Mesodermal cell (in vitro differentiated cells): ENCODE data around the gene RUVBL2.

Experiments
- H3K27ac ChIP-seq: 2 replicates; pipeline ENCODE4 v1.7.0; 2013; ENCODE audit warnings: mild to moderate bottlenecking, low read depth, low read length, moderate library complexity; ENCODE audit not compliant: severe bottlenecking
- H3K36me3 ChIP-seq: 2 replicates; pipeline ENCODE4 v1.7.1; 2013; ENCODE audit warnings: mild to moderate bottlenecking, low read length, moderate library complexity; ENCODE audit not compliant: control insufficient read depth, insufficient read depth
- H3K4me1 ChIP-seq: one replicate; pipeline ENCODE4 v1.7.1; 2013; ENCODE audit warnings: mild to moderate bottlenecking, low read length; ENCODE audit not compliant: insufficient read depth, control insufficient read depth, poor library complexity, severe bottlenecking
- H3K4me3 ChIP-seq: 2 replicates; pipeline ENCODE4 v1.7.0; 2013; ENCODE audit warnings: low read length, control low read depth, mild to moderate bottlenecking; ENCODE audit not compliant: insufficient read depth, poor library complexity, severe bottlenecking; ENCODE audit errors: extremely low read depth
- H3K9me3 ChIP-seq: 2 replicates; pipeline ENCODE4 v1.7.1; 2013; ENCODE audit warnings: mild to moderate bottlenecking, low read length, moderate library complexity; ENCODE audit not compliant: control insufficient read depth
- WGBS, 2 experiments: methylation state at CpG; one replicate each; pipeline ENCODE4 v1.1.5; 2013; ENCODE audit warnings: missing lambda C conversion rate in 2 of 2; ENCODE audit not compliant: insufficient coverage in 2 of 2; 5-methylcytosine and 5-hydroxymethylcytosine counted together

RUVBL2 gene

GRCh38 chr19:48955308-48955958 lies 38.3 kb upstream of the RUVBL2 start:
- peaks cover 41% of the 10 kb centered on the region for H3K36me3 ChIP-seq
- 66 to 67% methylated on average over 14 to 15 of the region's 16 CpGs for WGBS, 2 experiments
- H3K4me1 ChIP-seq = peaks cover 11% of the 10 kb centered on the region
- H3K4me3 ChIP-seq = peak overlapping the region; percentile 74
- peak overlapping the region; percentile 98 for H3K27ac ChIP-seq
- H3K9me3 ChIP-seq = no peaks in the 10 kb centered on the region

- Histone ChIP-seq H3K27ac (no peak overlapping the region), H3K4me3 (no peak overlapping the region), H3K9me3 (no peaks in the 10 kb centered on the region), H3K36me3 (peaks cover 52% of the 10 kb centered on the region), H3K4me1 (peaks cover 18% of the 10 kb centered on the region)
- 90 to 91% methylated on average over 7 to 8 of the region's 8 CpGs for WGBS, 2 experiments
Observed at GRCh38 chr19:48958006-48958405, 35.7 kb upstream of the RUVBL2 start.

DNA sequence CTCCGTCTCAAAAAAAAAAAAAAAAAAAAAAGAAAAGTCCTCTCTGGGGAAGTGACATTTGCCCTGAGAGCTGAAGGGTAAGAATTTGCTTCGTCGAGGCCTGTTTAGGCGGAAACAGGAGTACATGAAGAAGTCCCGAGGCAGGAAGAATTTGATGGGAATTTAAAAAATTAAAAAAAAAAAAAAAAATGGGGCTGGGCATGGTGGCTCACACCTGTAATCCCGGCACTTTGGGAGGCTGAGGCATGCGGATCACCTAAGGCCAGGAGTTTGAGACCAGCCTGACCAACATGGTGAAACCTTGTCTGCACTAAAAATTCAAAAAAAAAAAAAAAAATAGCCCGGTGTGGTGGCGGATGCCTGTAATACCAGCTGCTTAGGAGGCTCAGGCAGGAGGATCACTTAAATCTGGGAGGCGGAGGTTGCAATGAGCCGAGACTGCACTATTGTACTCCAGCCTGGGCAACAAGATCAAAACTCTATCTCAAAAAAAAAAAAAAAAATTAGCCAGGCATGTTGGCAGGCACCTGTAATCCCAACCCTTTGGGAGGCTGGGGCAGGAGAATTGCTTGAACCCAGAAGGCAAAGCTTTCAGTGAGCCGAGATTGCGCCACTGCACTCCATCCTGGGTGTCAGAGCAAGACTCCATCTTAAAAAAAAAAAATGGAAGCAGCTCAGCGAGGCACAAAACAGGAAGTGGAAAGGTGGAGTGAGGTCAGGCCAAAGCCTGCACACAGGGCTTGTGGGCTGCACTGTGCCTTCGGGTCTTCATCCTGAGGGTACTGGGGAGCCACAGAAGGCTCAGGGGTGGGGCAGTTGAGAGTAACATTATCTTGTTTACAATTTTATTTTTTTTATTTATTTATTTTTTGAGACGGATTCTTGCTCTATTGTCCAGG lies 34.1 kb upstream of the RUVBL2 start:
- H3K4me3 ChIP-seq = no peak overlapping the region
- H3K27ac ChIP-seq = no peak overlapping the region
- H3K9me3 ChIP-seq = no peaks in the 10 kb centered on the region
- H3K36me3 ChIP-seq = peaks cover 52% of the 10 kb centered on the region
- peaks cover 34% of the 10 kb centered on the region for H3K4me1 ChIP-seq
- 78 to 89% methylated on average over 7 to 13 of the region's 16 CpGs for WGBS, 2 experiments

DNA sequence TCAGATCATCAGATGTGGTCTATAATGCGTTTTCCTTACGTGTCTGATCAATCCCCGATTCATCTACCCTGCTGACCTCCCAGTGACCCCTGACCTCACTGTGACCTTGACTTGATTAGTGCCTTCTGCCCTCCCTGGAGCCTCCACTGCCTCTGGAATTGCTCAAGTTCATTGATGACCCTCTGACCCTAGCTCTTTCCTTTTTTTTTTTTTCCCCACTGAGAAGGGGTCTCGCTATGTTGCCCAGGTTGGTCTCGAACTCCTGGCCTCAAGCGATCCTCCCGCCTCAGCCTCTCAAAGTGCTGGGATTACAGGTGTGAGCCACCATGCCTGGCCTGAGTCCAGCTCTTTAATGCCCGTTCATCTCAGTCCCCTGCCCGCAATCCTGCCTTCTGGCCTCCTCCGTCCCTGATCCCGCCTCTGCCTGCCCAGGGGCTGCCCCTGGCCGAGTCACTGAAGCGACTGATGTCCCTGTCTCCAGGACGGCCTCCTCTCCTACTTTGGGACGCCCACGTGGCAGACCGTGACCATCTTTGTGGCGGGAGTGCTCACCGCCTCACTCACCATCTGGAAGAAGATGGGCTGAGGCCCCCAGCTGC lies 32.5 kb upstream of the RUVBL2 start:
- WGBS, 2 experiments = 93% methylated on average over 17 of the region's 19 CpGs

DNA sequence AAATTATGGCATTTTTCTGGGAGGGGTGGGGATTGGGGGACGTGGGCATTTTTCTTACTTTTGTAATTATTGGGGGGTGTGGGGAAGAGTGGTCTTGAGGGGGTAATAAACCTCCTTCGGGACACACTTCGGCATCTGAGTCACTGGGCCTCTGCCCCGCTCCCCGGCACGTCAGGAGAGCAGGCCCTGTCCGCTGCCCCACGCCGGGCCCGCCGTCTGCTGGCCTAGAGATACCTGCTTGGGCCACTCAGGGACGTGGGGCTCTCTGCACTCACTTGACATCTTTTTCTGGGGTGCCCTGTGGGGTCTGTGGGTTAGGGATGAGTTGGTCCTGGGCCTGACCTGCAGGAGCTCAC lies 32.0 kb upstream of the RUVBL2 start:
- H3K9me3 ChIP-seq = no peaks in the 10 kb centered on the region
- H3K4me3 ChIP-seq = no peak overlapping the region
- H3K4me1 ChIP-seq = peaks cover 25% of the 10 kb centered on the region
- H3K36me3 ChIP-seq = peaks cover 53% of the 10 kb centered on the region
- H3K27ac ChIP-seq = peak overlapping the region; percentile 97
- WGBS, 2 experiments = 79 to 85% methylated on average over 6 to 11 of the region's 12 CpGs

More for the DNA sequence above, 32.5 kb upstream of the RUVBL2 start:
- H3K9me3 ChIP-seq = no peaks in the 10 kb centered on the region
- peak overlapping the region; percentile 8 for H3K27ac ChIP-seq
- H3K4me3 ChIP-seq = no peak overlapping the region
- H3K4me1 ChIP-seq = peaks cover 27% of the 10 kb centered on the region
- H3K36me3 ChIP-seq = peaks cover 52% of the 10 kb centered on the region

DNA sequence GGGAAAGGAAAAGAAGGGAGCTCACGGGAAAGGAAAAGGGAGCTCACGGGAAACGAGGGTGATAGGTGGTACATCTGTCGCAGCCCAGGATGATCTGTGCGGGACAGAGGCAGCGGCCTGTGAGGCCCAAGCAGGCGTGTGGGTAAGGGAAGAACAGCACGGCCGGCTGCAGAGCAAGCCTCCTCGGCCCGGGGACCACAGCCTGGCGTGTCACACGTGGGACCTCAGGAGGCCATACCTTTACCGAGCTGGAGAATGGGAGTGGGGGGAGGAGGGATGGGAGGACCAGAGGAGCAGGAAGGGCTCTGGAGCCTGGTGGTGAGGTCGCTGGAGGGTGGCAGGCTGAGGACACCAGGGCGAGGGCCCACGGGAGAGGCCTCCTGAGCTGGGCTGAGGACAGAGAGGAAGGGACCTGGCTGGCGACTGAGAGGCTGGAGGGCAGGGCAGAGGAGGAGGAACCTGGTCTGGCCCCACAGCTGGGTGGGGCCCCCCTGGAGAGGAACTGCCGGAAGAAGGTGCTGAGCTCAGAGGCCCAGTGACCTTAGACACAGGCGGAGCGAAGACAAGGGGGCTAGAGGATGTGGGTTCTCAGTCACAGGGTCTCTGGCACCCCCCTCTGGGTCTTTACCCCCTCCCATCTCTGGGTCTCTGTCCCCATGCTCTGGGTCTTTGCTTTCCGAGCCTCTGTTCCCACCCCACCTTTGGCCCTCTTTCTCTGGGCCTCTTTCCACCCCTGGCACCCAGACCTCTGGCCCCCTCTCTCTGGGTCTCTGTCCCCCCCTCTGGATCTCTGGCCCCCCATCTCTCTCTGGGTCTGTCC lies 31.4 kb upstream of the RUVBL2 start:
- H3K9me3 ChIP-seq = no peaks in the 10 kb centered on the region
- H3K36me3 ChIP-seq = peaks cover 53% of the 10 kb centered on the region
- H3K4me3 ChIP-seq = no peak overlapping the region
- peaks cover 25% of the 10 kb centered on the region for H3K4me1 ChIP-seq
- WGBS, 2 experiments = 74 to 76% methylated on average over 19 to 22 of the region's 22 CpGs
- peak overlapping the region; percentile 97 for H3K27ac ChIP-seq

GRCh38 chr19:48962849-48963165 lies 30.9 kb upstream of the RUVBL2 start:
- peak overlapping the region; percentile 97 for H3K27ac ChIP-seq
- WGBS, 2 experiments = 50% methylated on average over 2 of the region's 7 CpGs; no CpG with 5 or more reads in 1 of the 2 experiments
- peaks cover 51% of the 10 kb centered on the region for H3K36me3 ChIP-seq
- no peak overlapping the region for H3K4me3 ChIP-seq
- peaks cover 25% of the 10 kb centered on the region for H3K4me1 ChIP-seq
- H3K9me3 ChIP-seq = no peaks in the 10 kb centered on the region

DNA sequence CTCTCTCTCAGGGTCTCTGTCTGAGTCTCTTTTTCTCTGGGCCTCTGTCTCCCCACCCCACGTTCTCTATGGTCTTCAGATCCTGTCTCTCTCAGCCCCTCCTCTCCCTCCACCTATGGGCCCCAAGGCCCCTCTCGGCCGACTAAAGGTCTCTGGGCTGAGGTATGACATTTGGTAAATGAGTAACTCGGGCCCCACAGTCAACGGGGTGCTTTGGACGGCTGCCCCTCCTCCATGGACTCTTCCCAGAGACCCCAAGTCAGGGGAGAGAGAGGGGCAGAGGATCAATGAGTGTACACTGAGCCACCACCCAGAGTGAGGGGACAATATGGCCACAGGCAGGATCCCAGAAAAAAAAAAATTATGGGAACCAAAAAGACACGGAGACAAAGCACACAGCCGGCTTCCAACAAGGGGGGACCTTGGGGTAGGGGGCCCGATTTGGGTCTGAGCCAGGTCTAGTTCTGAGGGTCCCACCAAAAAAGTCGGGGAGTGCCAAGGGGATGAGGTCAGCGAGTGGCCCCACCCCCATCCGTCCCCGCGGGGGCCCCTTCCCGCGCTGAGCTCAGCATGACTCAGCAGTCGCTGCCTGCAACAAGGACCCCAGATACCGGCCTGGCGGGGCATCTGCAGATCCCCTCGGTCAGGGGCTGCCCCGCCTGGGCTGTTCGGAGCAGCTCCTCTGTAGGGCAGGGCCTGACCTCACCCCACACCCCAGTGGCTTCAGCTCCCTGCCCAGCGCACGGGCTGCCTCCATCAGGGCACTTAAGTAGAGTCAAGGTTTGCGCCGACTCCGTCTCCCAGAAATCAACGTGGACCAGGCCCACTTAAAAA lies 30.1 kb upstream of the RUVBL2 start:
- Histone ChIP-seq H3K4me3 (peak overlapping the region; percentile 18), H3K27ac (peak overlapping the region; percentile 97), H3K36me3 (peaks cover 46% of the 10 kb centered on the region), H3K9me3 (no peaks in the 10 kb centered on the region), H3K4me1 (peaks cover 25% of the 10 kb centered on the region)
- 8 to 10% methylated on average over 23 of the region's 28 CpGs for WGBS, 2 experiments

DNA sequence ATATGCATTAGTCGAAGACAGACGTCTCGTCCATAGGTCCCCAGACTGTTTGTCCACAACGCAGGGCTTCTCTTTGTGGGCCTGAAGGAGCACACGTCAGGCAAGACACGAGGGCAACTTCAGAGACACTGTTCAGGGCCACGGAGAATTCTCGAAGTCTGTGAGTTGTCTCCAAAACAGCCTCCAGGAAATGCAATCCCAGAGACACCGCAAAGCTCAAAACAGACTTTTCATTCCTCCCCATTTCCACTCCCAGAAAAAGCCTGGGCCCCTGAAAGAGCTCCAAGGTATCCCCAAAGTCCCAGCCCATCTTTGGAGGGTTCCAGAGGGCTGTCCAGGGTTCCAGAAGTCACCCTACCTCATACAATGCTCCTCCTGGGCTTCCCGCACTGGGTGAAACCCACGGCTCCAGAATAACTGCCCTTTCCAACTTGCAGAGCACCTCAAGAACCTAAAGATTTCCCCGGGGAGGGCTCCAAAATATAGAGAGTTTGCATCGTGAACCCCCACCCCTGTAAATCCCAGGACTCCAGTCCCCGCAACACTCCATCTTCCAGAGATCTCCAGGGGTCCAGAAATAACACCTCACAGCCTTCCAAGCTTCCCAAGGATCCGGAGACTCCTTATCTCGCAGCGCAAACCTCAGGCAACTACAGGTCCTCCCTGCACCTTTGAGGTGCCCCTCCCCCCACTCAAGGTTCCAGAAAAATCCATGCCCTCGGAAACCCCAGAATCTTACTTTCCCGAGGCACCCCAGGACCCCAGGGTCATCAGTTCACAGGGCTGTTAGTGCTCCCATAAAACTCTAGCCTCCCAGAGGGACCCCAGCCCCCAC lies 29.3 kb upstream of the RUVBL2 start:
- peaks cover 25% of the 10 kb centered on the region for H3K4me1 ChIP-seq
- 21 to 27% methylated on average over 15 to 19 of the region's 19 CpGs for WGBS, 2 experiments
- peaks cover 49% of the 10 kb centered on the region for H3K36me3 ChIP-seq
- no peaks in the 10 kb centered on the region for H3K9me3 ChIP-seq
- peak overlapping the region; percentile 18 for H3K4me3 ChIP-seq
- H3K27ac ChIP-seq = peak overlapping the region; percentile 97
